ENCODE data around the gene PPP1R3G.

PPP1R3G gene

GRCh38 chr6:5072440-5072839 lies 12.7 kb upstream of the PPP1R3G start:
- no peak for DNase-seq (ENCODE audit: low read depth in 2 of 2)

GRCh38 chr6:5073992-5074391 lies 11.1 kb upstream of the PPP1R3G start:
- no peak for DNase-seq (ENCODE audit: low read depth in 2 of 2)

GRCh38 chr6:5076931-5077330 lies 8.2 kb upstream of the PPP1R3G start:
- no peak for DNase-seq (ENCODE audit: low read depth in 2 of 2)

DNA sequence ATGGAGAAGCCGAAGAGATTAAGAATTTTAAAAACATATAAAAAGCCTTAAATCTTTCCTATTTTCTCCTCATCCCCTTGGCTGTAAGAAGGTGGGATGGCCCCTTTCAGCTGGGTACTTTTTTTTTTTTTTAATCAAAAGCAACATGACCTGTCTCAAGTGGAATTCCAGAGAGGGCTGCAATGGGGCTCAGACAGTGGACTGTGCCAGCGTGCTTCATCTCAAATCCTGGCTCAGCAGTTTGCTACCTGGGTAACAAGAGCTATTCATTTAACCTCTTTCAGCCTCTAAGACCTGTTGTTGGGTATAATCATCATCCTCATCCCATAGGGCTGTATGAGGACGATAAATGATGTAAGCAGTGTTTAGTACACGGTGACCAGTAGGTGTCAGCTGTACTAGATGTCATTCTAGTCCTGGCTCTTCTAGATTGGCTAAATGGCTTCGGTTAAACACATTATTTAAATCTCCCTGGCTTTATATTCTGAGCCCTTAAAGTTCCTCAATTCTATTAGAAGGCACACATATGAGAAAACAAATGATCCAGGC lies 6.9 kb upstream of the PPP1R3G start:
- no peak for DNase-seq (ENCODE audit: low read depth in 2 of 2)

DNA sequence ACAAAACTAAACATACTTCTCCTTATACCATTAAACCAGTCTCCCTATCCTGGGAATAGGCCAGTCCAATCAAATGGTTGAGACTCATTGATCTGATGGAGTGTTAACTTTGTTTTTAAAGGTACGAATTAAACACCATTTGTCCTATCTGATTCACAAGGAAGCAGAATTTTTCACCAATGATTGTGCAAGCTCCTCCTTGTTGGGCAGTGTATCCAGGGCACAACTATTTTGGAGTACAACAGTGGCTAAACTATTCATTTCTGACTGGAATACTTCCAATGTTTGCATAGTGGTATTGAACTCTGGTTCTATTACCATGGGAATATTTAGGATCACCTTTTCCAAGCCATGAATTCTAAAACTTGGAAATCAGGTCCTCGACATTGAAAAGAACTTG lies 5.4 kb upstream of the PPP1R3G start:
- no peak for DNase-seq (ENCODE audit: low read depth in 2 of 2)

DNA sequence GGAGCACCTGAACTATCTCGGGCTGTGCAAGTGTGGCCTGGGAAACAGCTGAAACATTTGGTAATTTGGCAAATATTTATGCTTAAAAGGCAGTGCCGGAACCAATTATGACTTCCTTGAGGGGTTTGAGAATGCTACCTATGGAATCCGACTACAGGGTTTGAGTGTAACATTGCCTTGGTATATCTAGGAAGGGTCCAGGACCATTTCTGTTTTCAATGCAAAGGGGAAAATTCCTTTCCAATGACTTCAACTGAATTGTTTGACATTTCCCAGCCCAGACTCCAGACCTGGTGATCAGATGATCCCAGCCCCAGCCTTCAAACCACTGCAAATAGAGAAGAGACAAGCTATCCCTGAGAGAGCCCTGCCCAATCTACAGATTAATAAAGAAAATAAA lies 4.6 kb upstream of the PPP1R3G start:
- no peak for DNase-seq (ENCODE audit: low read depth in 2 of 2)

DNA sequence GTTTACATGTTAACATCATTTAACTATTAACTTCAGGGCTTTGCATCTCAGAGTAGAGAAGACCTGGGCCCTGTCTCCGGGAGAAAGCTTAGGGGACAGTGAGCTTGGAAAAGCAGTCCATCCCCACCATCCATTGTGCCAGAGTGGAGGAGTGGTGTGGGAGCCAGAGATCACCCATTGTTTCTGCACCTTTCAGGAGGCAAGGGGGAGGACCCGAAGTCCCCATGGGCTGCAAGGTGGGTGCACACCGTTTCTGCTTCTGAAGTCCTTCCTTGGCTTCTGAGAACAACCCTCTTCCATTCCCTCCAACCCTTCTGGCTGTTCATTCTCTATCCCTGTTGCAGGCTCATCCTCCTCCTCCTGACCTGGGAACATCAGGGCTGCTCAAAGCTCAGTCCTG lies 4.0 kb upstream of the PPP1R3G start:
- no peak for DNase-seq (ENCODE audit: low read depth in 2 of 2)

- no peak for DNase-seq (ENCODE audit: low read depth in 2 of 2)
Observed at GRCh38 chr6:5081955-5082354, 3.2 kb upstream of the PPP1R3G start.

DNA sequence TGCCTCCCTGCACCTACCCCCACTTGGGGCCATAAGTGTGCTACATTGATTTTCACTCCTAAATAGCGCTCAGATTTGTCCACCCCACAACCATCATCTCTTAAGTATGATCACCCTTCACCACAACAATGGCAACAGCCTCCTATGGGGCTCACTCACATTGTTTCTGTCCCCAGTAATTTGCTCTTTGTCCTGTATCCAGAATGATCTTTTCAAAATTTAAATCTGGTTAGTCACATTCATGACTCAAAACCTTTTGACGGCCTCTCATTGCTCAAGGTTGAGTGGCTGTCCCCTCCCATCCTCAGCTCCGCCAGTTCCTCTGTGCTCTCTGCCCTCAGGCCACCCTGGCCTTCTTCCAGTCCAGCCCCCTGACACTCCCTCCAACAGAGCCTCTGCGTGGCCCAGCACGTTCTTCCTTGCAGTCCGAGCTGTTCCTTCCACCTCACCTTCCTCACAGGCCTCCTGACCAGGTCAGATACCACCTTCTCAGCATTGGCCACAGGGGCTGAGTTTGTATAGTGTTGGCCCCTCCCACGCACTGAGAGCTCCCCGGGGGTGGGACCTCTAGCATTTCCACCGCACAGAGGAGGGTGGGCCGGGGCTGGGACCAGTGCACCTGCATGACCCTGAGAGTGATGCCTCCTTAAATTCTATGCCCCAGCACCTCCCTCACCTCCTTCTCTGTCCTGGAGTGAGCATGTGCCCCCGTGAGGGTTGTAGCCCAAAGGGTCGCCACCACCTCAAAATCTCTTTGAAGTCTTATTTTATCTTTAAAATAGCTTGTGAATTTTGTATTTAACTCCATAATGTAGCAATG lies 2.4 kb upstream of the PPP1R3G start:
- no peak for DNase-seq (ENCODE audit: low read depth in 2 of 2)

GRCh38 chr6:5083307-5083583 lies 1.9 kb upstream of the PPP1R3G start:
- DNase-seq (ENCODE audit: low read depth in 2 of 2), result no peak

DNA sequence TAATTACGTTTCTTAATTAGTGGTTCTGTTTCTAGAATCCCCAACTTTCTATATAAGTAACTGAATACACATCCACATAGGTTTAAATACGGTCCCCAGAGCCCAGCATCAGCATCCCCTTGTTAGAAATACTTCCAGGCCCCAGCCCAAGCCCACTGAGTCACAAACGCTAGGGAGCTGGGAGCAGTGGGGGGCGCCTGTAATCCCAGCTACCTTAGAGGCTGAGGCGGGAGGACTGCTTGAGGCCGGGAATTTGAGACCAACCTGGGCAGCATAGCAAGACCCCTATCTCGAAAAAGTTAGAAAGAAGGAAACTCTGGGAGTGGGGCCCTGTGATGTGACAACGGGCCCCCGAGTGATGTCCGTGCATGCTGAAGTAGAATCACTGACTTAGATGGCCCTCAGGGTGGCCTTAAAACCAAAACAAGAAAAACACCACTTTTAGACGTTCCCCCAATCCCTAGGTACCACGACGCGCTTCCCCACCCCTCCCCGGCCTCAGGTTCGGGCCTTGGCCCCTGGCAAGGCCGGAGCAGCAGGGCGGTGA lies 1.3 kb upstream of the PPP1R3G start:
- DNase-seq (ENCODE audit: low read depth in 2 of 2), result no peak

GRCh38 chr6:5084360-5084780 lies 771 bp upstream of the PPP1R3G start:
- no peak for DNase-seq (ENCODE audit: low read depth in 2 of 2)

DNA sequence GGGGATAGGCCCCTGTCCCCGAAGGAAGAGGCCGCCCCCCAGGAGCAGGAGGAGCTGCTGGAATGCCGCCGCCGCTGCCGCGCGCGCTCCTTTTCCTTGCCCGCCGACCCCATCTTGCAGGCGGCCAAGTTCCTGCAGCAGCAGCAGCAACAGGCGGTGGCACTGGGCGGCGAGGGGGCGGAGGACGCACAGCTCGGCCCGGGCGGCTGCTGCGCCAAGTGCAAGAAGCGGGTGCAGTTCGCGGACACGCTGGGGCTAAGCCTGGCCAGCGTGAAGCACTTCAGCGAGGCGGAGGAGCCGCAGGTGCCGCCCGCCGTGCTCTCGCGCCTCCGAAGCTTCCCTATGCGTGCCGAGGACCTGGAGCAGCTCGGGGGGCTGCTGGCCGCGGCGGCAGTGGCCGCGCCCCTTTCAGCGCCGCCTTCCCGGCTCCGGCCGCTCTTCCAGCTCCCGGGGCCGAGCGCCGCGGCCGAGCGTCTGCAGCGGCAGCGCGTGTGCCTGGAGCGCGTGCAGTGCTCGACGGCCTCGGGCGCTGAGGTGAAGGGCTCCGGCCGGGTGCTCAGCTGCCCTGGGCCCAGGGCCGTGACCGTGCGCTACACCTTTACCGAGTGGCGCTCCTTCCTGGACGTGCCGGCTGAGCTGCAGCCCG lies 630 bp downstream of the PPP1R3G start:
- no peak for DNase-seq (ENCODE audit: low read depth in 2 of 2)

DNA sequence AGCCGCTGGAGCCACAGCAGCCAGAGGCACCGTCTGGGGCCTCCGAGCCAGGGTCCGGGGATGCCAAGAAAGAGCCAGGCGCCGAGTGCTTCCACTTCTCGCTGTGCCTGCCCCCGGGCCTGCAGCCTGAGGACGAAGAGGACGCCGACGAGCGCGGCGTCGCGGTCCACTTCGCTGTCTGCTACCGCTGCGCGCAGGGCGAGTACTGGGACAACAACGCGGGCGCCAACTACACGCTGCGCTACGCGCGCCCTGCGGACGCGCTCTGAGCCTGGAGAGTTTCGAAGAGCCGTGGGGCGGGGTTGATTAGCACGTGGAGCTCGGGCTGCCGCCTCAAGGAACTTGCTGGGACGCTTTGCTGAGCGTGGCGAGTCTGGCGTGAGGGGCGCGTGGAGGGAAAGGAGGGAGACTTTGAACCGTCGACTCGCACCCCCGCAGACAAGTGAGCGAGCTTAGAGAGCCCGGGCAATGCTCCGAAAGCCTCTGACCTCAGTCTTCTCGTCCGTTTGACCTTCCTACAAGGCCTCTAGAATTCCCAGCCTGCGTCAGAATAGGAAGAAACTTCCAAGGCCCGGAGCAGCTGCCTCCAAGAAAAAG lies 1.3 kb downstream of the PPP1R3G start:
- DNase-seq (ENCODE audit: low read depth in 2 of 2), result no peak

GRCh38 chr6:5087389-5087788 lies 2.2 kb downstream of the PPP1R3G start:
- DNase-seq (ENCODE audit: low read depth in 2 of 2), result no peak

GRCh38 chr6:5088780-5089179 lies 3.6 kb downstream of the PPP1R3G start:
- no peak for DNase-seq (ENCODE audit: low read depth in 2 of 2)

GRCh38 chr6:5089481-5090438 lies 4.6 kb downstream of the PPP1R3G start:
- DNase-seq (ENCODE audit: low read depth in 2 of 2), result no peak

DNA sequence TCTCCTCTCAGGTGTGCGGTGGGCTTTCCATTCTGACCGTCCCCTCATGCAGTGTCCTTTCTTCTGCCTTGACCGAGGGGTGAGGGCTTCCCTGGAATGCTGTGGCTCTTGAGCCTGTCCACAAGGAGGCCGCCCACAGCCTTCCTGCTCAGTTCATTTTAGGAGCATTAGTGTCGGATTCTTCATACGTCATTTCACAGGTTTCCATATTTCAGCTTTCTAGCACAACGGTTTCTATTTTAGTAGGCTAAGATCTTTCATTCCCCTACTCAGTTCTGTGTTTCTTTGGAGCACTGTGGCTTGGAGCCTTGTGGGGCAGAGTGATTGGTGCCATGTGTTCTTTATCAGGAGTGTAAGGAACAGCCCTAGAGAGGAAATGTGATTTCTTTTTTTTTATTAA lies 5.5 kb downstream of the PPP1R3G start:
- DNase-seq (ENCODE audit: low read depth in 2 of 2), result no peak

DNA sequence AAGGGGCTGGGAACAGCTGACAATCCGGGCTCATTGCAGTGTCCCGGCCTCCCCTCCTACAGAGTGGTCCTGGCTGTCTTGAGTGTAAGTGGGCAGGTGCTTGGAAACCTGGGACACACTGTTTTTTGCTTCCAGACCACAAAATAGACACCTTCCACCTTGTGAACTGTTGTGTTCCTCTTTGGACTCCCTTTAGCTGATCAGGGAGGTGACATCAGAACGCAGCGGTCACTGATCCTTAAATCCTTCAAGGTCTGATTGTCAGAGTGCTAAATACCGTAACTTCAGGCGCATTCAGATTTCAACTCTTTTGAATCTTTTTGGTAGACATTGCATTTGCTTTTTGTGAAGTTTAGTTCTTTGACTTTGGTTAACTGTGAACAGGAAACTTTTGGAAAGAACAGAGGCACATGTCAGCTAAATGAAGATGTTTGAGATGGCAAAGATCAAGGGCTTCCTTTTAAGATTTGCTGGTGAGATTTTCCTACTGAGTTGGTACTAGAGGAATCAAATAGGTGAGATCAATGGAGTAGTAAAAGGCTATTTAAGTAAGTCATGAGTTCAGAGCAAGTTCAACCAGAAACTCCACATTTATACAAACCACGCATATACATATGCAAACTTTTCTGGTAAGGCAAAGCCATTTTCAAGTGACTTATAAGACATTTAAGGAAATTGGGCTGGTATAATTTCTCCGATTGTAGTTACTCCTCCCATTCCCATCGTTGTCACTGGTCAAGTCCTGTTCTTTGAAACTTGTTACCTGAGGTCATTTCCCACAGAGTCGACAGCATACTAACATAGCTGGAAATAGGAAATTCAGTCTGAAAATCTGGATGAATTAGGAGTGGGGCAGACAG lies 6.3 kb downstream of the PPP1R3G start:
- DNase-seq (ENCODE audit: low read depth in 2 of 2), result no peak

- no peak for DNase-seq (ENCODE audit: low read depth in 2 of 2)
Observed at GRCh38 chr6:5093231-5094015, 8.3 kb downstream of the PPP1R3G start.

Data from stimulated activated CD4-positive, alpha-beta T cell treated with anti-CD3 and anti-CD28 coated beads, Interleukin-15, amount 100 ng/mL, for 48 hours (primary cell).